Activated CD8-positive, alpha-beta memory T cell treated with anti-CD3 and anti-CD28 coated beads, Interleukin-2, amount 10 ng/mL, durations not matched to agents 7 days and 5 days (primary cell): ENCODE measurements around the gene AP4M1. TPM values are rescaled to one million over a fixed set of nuclear protein-coding genes. Genes with fewer than 3 reads are reported as not detected.
"Not testable (repeated sequence)": the region's sequence is repeated elsewhere in the genome, so short reads cannot be mapped to it uniquely, and the experiment has no call there.

Experiments
- ATAC-seq: fragments of 150-1000 bp; cut with Tn5 transposase; one replicate; pipeline ENCODE4 v1.10.0; 2021; ENCODE audit warnings: moderate library complexity
- CTCF ChIA-PET: fragments of 350-600 bp; sonication (Branson Sonifier 250); formaldehyde crosslinking; loops from one replicate; lab custom pipeline; 2021; ENCODE audit warnings: antibody characterized with exemption; lab: Charles Lee
- DNase-seq: peaks from one replicate; pipeline ENCODE4 v3.0.0-alpha.2; 2020
- H3K27ac Mint-ChIP-seq: one replicate; pipeline ENCODE4 v1.8.0; 2021; ENCODE audit warnings: mild to moderate bottlenecking, mixed read lengths
- H3K27me3 Mint-ChIP-seq: one replicate; pipeline ENCODE4 v1.8.0; 2021; ENCODE audit warnings: mixed read lengths
- H3K36me3 Mint-ChIP-seq: one replicate; pipeline ENCODE4 v1.8.0; 2021; ENCODE audit warnings: mild to moderate bottlenecking, mixed read lengths
- H3K4me1 Mint-ChIP-seq: one replicate; pipeline ENCODE4 v1.8.0; 2021; ENCODE audit warnings: mixed read lengths
- H3K4me3 Mint-ChIP-seq: one replicate; pipeline ENCODE4 v1.8.0; 2021; ENCODE audit warnings: mild to moderate bottlenecking, moderate library complexity, mixed read lengths
- H3K9me3 Mint-ChIP-seq: one replicate; pipeline ENCODE4 v1.8.0; 2022; ENCODE audit warnings: low read depth, mixed read lengths
- total RNA-seq, 2 experiments: library from RNA; stranded (reverse); gene quantifications; one replicate each; pipeline ENCODE4 v1.2.3, GENCODE V29; 2021

AP4M1 gene
- total RNA-seq, 2 experiments from 2014 or later: 9.9 to 10.6 TPM

- H3K4me1 Mint-ChIP-seq: peaks cover 28% of the 10 kb centered on the region
- H3K27ac Mint-ChIP-seq: peak overlapping the region; percentile 28
- no peaks in the 10 kb centered on the region for H3K27me3 Mint-ChIP-seq
- H3K36me3 Mint-ChIP-seq: no peaks in the 10 kb centered on the region
- H3K9me3 Mint-ChIP-seq: no peaks in the 10 kb centered on the region
- H3K4me3 Mint-ChIP-seq: peak overlapping the region; percentile 26
- CTCF ChIA-PET: interaction anchor here (0.6 to 6.9 kb wide), 41 partner anchors 10 to 314 kb away, joined by 3 to 61 read pairs (median 4); partner anchors contain the start of genes AP4M1, CNPY4, COPS6 and GPC2
- ATAC-seq: no peak
- peak; percentile 89 for DNase-seq
These were observed 29.4 kb downstream of the AP4M1 start for GRCh38 chr7:100130608-100131453.

GRCh38 chr7:100132126-100132525 lies 30.7 kb downstream of the AP4M1 start:
- H3K27ac Mint-ChIP-seq: no peak overlapping the region
- no peaks in the 10 kb centered on the region for H3K27me3 Mint-ChIP-seq
- H3K36me3 Mint-ChIP-seq: no peaks in the 10 kb centered on the region
- peaks cover 28% of the 10 kb centered on the region for H3K4me1 Mint-ChIP-seq
- ATAC-seq (no peak), DNase-seq (no peak)
- H3K4me3 Mint-ChIP-seq: no peak overlapping the region
- H3K9me3 Mint-ChIP-seq: no peaks in the 10 kb centered on the region
- CTCF ChIA-PET: interaction anchor here (0.9 to 6.9 kb wide), 34 partner anchors 8 to 320 kb away, joined by 3 to 61 read pairs (median 6); partner anchors contain the start of genes AP4M1, CNPY4, COPS6 and LAMTOR4

- ATAC-seq (peak; percentile 81), DNase-seq (peak; percentile 78)
- Mint-ChIP-seq H3K4me3 (no peak overlapping the region), H3K9me3 (no peaks in the 10 kb centered on the region), H3K4me1 (peaks cover 30% of the 10 kb centered on the region), H3K27me3 (no peaks in the 10 kb centered on the region), H3K36me3 (no peaks in the 10 kb centered on the region), H3K27ac (no peak overlapping the region)
- CTCF ChIA-PET: interaction anchor here (0.5 to 6.9 kb wide), 43 partner anchors 8 to 320 kb away, joined by 3 to 61 read pairs (median 5); partner anchors contain the start of genes AP4M1, CNPY4, COPS6 and LAMTOR4
These were observed 31.3 kb downstream of the AP4M1 start for GRCh38 chr7:100132697-100133151.

- no peaks in the 10 kb centered on the region for H3K9me3 Mint-ChIP-seq
- CTCF ChIA-PET: interaction anchor here (0.6 to 1.5 kb wide), 5 partner anchors 11 to 427 kb away, joined by 3 to 6 read pairs (median 3); partner anchors contain the start of genes MBLAC1 and PVRIG
- H3K36me3 Mint-ChIP-seq: no peaks in the 10 kb centered on the region
- DNase-seq: no peak
- H3K4me1 Mint-ChIP-seq: peaks cover 13% of the 10 kb centered on the region
- ATAC-seq: no peak
- H3K27me3 Mint-ChIP-seq: no peaks in the 10 kb centered on the region
- no peak overlapping the region for H3K27ac Mint-ChIP-seq
- no peak overlapping the region for H3K4me3 Mint-ChIP-seq
These were observed 36.7 kb downstream of the AP4M1 start for GRCh38 chr7:100137851-100138760.

- Mint-ChIP-seq H3K4me3 (no peak overlapping the region), H3K4me1 (peaks cover 13% of the 10 kb centered on the region), H3K27me3 (no peaks in the 10 kb centered on the region), H3K36me3 (no peaks in the 10 kb centered on the region), H3K9me3 (no peaks in the 10 kb centered on the region), H3K27ac (no peak overlapping the region)
- no peak for ATAC-seq
- CTCF ChIA-PET: interaction anchor here (1.1 to 2.5 kb wide), 4 partner anchors 9 to 266 kb away, joined by 3 to 14 read pairs (median 4); no protein-coding TSS in a partner anchor
- no peak for DNase-seq
These were observed 40.1 kb downstream of the AP4M1 start for GRCh38 chr7:100141555-100141949.

GRCh38 chr7:100142461-100142860 lies 41.0 kb downstream of the AP4M1 start:
- H3K9me3 Mint-ChIP-seq: no peaks in the 10 kb centered on the region
- no peaks in the 10 kb centered on the region for H3K27me3 Mint-ChIP-seq

GRCh38 chr7:100146350-100146749 lies 44.9 kb downstream of the AP4M1 start:
- not testable (repeated sequence) for DNase-seq, H3K9me3 Mint-ChIP-seq, H3K36me3 Mint-ChIP-seq, H3K27me3 Mint-ChIP-seq, ATAC-seq, H3K4me3 Mint-ChIP-seq, H3K27ac Mint-ChIP-seq
- CTCF ChIA-PET: interaction anchor here (0.8 to 6.2 kb wide), 5 partner anchors 10 to 72 kb away, joined by 3 to 37 read pairs (median 4); no protein-coding TSS in a partner anchor
- H3K4me1 Mint-ChIP-seq: peaks cover 20% of the 10 kb centered on the region

More at GRCh38 chr7:100142461-100142860, 41.0 kb downstream of the AP4M1 start:
- Mint-ChIP-seq H3K4me3 (no peak overlapping the region), H3K4me1 (peaks cover 13% of the 10 kb centered on the region), H3K36me3 (no peaks in the 10 kb centered on the region), H3K27ac (no peak overlapping the region)
- ATAC-seq (no peak), DNase-seq (no peak)
- CTCF ChIA-PET: interaction anchor here (0.7 to 2.5 kb wide), 4 partner anchors 10 to 308 kb away, joined by 3 to 14 read pairs (median 3); no protein-coding TSS in a partner anchor

GRCh38 chr7:100147278-100147677 lies 45.8 kb downstream of the AP4M1 start:
- CTCF ChIA-PET: interaction anchor here (0.8 to 6.2 kb wide), 7 partner anchors 11 to 260 kb away, joined by 3 to 37 read pairs (median 4); no protein-coding TSS in a partner anchor
- H3K4me1 Mint-ChIP-seq: peaks cover 25% of the 10 kb centered on the region
- ATAC-seq (no peak), DNase-seq (no peak)
- no peak overlapping the region for H3K4me3 Mint-ChIP-seq
- H3K36me3 Mint-ChIP-seq: peaks cover 15% of the 10 kb centered on the region
- no peak overlapping the region for H3K27ac Mint-ChIP-seq
- no peaks in the 10 kb centered on the region for H3K27me3 Mint-ChIP-seq
- H3K9me3 Mint-ChIP-seq: no peaks in the 10 kb centered on the region

GRCh38 chr7:100148225-100148558 lies 46.7 kb downstream of the AP4M1 start:
- ATAC-seq: no peak

GRCh38 chr7:100148559-100149328 lies 47.3 kb downstream of the AP4M1 start, which contains the start of gene LAMTOR4:
TSS of gene LAMTOR4 (plus strand) at chr7:100148918. CDS start at chr7:100148973, 55 bp downstream.
- H3K4me3 Mint-ChIP-seq: peak within 1 kb of the TSS; percentile 94
- H3K36me3 Mint-ChIP-seq: peaks cover 22% of the 10 kb centered on the region
- H3K4me1 Mint-ChIP-seq: peaks cover 37% of the 10 kb centered on the region
- ATAC-seq (peak; percentile 99), DNase-seq (peak; percentile 100)
- CTCF ChIA-PET: interaction anchor here (0.6 to 6.2 kb wide), 16 partner anchors 10 to 259 kb away, joined by 3 to 37 read pairs (median 4); partner anchors contain the start of gene GAL3ST4
- no peaks in the 10 kb centered on the region for H3K9me3 Mint-ChIP-seq
- no peaks in the 10 kb centered on the region for H3K27me3 Mint-ChIP-seq
- H3K27ac Mint-ChIP-seq: peak within 1 kb of the TSS; percentile 98

More at GRCh38 chr7:100148225-100148558, 46.7 kb downstream of the AP4M1 start:
- no peak for DNase-seq
- Mint-ChIP-seq H3K9me3 (no peaks in the 10 kb centered on the region), H3K27ac (peak overlapping the region; percentile 98), H3K4me1 (peaks cover 32% of the 10 kb centered on the region), H3K27me3 (no peaks in the 10 kb centered on the region), H3K36me3 (peaks cover 19% of the 10 kb centered on the region), H3K4me3 (peak overlapping the region; percentile 94)
- CTCF ChIA-PET: interaction anchor here (0.6 to 6.2 kb wide), 19 partner anchors 9 to 259 kb away, joined by 3 to 37 read pairs (median 4); partner anchors contain the start of gene GAL3ST4

GRCh38 chr7:100152404-100152803 lies 51.0 kb downstream of the AP4M1 start:
- Mint-ChIP-seq H3K36me3 (peaks cover 39% of the 10 kb centered on the region), H3K4me1 (peaks cover 64% of the 10 kb centered on the region), H3K27ac (peak overlapping the region; percentile 71), H3K4me3 (no peak overlapping the region), H3K9me3 (no peaks in the 10 kb centered on the region), H3K27me3 (no peaks in the 10 kb centered on the region)
- CTCF ChIA-PET: interaction anchor here (0.7 kb wide), 1 partner anchor 70 kb away, joined by 3 read pairs; no protein-coding TSS in a partner anchor
- DNase-seq (no peak), ATAC-seq (no peak)
